Hematopoietic multipotent progenitor cell treated with erythropoietin and hydrocortisone succinate and interleukin-3 and kit ligand, for 17 days (in vitro differentiated cells): ENCODE results near the gene DPH6.
"Not testable (repeated sequence)": the region's sequence is repeated elsewhere in the genome, so short reads cannot be mapped to it uniquely, and the experiment has no call there.

Experiments
- DNase-seq: peaks from one replicate; pipeline ENCODE4 v3.0.0-alpha.2; 2015; ENCODE audit warnings: low spot score

DPH6 gene

GRCh38 chr15:35436422-35436821 is 109.5 kb downstream of the DPH6 start:
- DNase-seq: no peak

- no peak for DNase-seq
Observed at GRCh38 chr15:35431281-35431680, 114.7 kb downstream of the DPH6 start.

- no peak for DNase-seq
Observed at GRCh38 chr15:35430301-35430700, 115.7 kb downstream of the DPH6 start.

GRCh38 chr15:35427496-35427895 is 118.5 kb downstream of the DPH6 start:
- no peak for DNase-seq

- DNase-seq: no peak
Observed at GRCh38 chr15:35427091-35427490, 118.9 kb downstream of the DPH6 start.

- no peak for DNase-seq
Observed at GRCh38 chr15:35410775-35411174, 135.2 kb downstream of the DPH6 start.

GRCh38 chr15:35399901-35400300 is 146.1 kb downstream of the DPH6 start:
- no peak for DNase-seq

GRCh38 chr15:35397027-35397426 is 148.9 kb downstream of the DPH6 start:
- DNase-seq: no peak

GRCh38 chr15:35394416-35394815 is 151.5 kb downstream of the DPH6 start:
- DNase-seq: no peak

GRCh38 chr15:35393398-35393797 is 152.6 kb downstream of the DPH6 start:
- DNase-seq: no peak

GRCh38 chr15:35391408-35391984 is 154.5 kb downstream of the DPH6 start:
- DNase-seq: not testable (repeated sequence)

GRCh38 chr15:35383506-35383905 is 162.5 kb downstream of the DPH6 start:
- no peak for DNase-seq

- no peak for DNase-seq
Observed at GRCh38 chr15:35381328-35381727, 164.6 kb downstream of the DPH6 start.

- DNase-seq: no peak
Observed at GRCh38 chr15:35379972-35380371, 166.0 kb downstream of the DPH6 start.

GRCh38 chr15:35378454-35378853 is 167.5 kb downstream of the DPH6 start:
- not testable (repeated sequence) for DNase-seq

- DNase-seq: no peak
Observed at GRCh38 chr15:35376707-35377106, 169.3 kb downstream of the DPH6 start.

GRCh38 chr15:35374661-35375060 is 171.3 kb downstream of the DPH6 start:
- no peak for DNase-seq

- DNase-seq: no peak
Observed at GRCh38 chr15:35362195-35362829, 183.7 kb downstream of the DPH6 start.

GRCh38 chr15:35358824-35359223 is 187.1 kb downstream of the DPH6 start:
- DNase-seq: no peak

GRCh38 chr15:35351059-35351458 is 194.9 kb downstream of the DPH6 start:
- DNase-seq: no peak

- no peak for DNase-seq
Observed at GRCh38 chr15:35349916-35350315, 196.0 kb downstream of the DPH6 start.

- no peak for DNase-seq
Observed at GRCh38 chr15:35330916-35331315, 215.0 kb downstream of the DPH6 start.

- DNase-seq: no peak
Observed at GRCh38 chr15:35330048-35330695, 215.8 kb downstream of the DPH6 start.

GRCh38 chr15:35329521-35329961 is 216.4 kb downstream of the DPH6 start:
- DNase-seq: no peak
